Spleen (tissue), 7 donors: ENCODE data around the gene CDR2.

Source experiments
- CTCF ChIP-seq, 11 experiments: fragments of 200-600 bp in 7 of 11; fragments of 450-650 bp in 4 of 11; sonication (generic) in 4 of 11; IDR thresholded peaks in 8 of 11; conservative IDR thresholded peaks in 3 of 11; 1 replicate in 7 of 11; 2 replicates in 4 of 11; pipeline versions ENCODE4 v1.4.0 to v1.8.0; 2016 to 2021; ENCODE audit warnings: antibody characterized with exemption in 11 of 11, inconsistent platforms in 4 of 11, mild to moderate bottlenecking in 1 of 11
- POLR2A ChIP-seq, 3 donors: fragments of 450-650 bp; IDR thresholded peaks; one replicate each; pipeline ENCODE4 v1.5.1; 2017; ENCODE audit warnings: antibody characterized with exemption in 3 of 3, mild to moderate bottlenecking in 1 of 3
- donor health status: DM: no; HTN: no; CAD: no; lungs with moderate emphysema.
- donor health status: DM: no; HTN: no; CAD: no.
- donor health status: DM: no; HTN: no; CAD: no.

GRCh38 chr16:22379656-22380055, 5.2 kb upstream of the CDR2 start:
- TF ChIP-seq CTCF (IDR thresholded peaks at IDR 0.05 in 8 of 11, conservative IDR thresholded peaks at IDR 0.05 in 3 of 11) (no peak), POLR2A (IDR thresholded peaks at IDR 0.05) (no peak)
